Hepatic stellate cell (primary cell): ENCODE data around the gene ISCU.
A peak's percentile ranks its signal among the peaks of the same experiment; 100 is the strongest.
"Not testable (repeated sequence)": the region's sequence is repeated elsewhere in the genome, so short reads cannot be mapped to it uniquely, and the experiment has no call there.

Experiments
- DNase-seq: peaks from one replicate; pipeline ENCODE4 v3.0.0; 2011; ENCODE audit warnings: low spot score

ISCU gene

DNA sequence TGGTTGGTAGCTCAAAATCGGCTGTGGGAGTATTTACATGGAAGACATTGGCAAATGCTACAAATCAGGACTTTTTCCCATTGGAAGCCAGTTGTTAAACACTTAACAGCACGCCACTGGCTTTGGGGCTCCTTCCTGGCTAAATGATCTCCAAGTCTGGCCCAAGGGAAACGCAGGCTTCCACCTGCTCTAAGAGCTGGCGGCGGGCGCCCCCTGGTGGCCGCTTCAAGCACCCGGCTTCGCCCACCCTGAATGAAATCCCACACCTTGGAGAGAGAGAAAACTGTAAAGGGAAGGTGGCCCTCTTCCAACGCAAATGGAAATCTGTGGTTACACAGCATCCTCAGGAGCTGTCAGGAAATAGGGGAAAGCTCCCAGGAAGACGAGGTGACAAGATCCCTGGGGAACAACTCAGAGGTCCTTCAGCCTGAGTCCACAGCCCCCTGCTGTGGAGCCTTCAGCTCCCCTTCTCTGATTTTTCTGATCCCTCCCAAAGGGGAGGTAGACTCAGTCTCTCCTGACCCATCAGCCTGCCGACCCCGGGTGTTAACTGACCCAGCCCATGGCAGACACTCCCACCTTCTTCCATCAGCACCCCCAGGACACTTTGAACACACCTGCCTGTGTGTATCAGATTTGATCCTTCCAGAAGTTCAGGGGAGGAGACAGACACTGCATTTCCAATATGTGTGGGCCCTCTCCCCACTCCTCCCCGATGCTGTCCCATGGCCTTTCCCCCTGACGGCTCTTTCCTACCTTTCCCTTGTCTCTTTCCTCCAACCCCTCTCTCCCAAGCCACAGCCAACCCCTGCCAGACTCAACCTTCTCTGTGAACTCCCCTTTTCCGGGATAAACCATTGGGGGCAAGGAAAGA is 55.9 kb downstream of the ISCU start:
- peak; percentile 88 for DNase-seq

DNA sequence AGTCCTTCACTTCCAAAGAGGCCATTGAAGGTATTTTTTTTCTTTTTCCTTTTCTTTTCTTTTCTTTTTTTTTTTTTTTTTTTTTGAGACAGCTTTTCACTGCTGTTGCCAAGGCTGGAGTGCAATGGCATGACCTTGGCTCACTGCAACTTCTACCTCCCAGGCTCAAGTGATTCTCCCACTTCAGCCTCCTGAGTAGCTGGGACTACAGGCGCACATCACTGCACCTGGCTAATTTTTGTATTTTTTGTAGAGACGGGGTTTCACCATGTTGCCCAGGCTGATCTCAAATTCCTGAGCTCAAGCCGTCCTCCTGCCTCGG is 56.5 kb downstream of the ISCU start:
- DNase-seq = not testable (repeated sequence)
